ENCODE results near the gene EYS. TPM values are rescaled to one million over a fixed set of nuclear protein-coding genes. Genes with fewer than 3 reads are reported as not detected.

The EYS gene
- total RNA-seq, 1 experiment from 2014 or later: not detected

GRCh38 chr6:64874776-64875175 is 832.2 kb downstream of the EYS start:
- DNase-seq (ENCODE audit: extremely low read depth, low read depth): no peak

GRCh38 chr6:64872633-64873032 is 834.4 kb downstream of the EYS start:
- no peak for DNase-seq (ENCODE audit: extremely low read depth, low read depth)

GRCh38 chr6:64861039-64861651 is 845.9 kb downstream of the EYS start:
- DNase-seq (ENCODE audit: extremely low read depth, low read depth): no peak

GRCh38 chr6:64860203-64860602 is 846.8 kb downstream of the EYS start:
- no peak for DNase-seq (ENCODE audit: extremely low read depth, low read depth)

GRCh38 chr6:64850121-64850520 is 856.9 kb downstream of the EYS start:
- DNase-seq (ENCODE audit: extremely low read depth, low read depth): no peak

GRCh38 chr6:64848467-64848866 is 858.6 kb downstream of the EYS start:
- DNase-seq (ENCODE audit: extremely low read depth, low read depth): no peak

GRCh38 chr6:64847396-64847795 is 859.6 kb downstream of the EYS start:
- DNase-seq (ENCODE audit: extremely low read depth, low read depth): no peak

- DNase-seq (ENCODE audit: extremely low read depth, low read depth): no peak
Observed at GRCh38 chr6:64838726-64839125, 868.3 kb downstream of the EYS start.

- DNase-seq (ENCODE audit: extremely low read depth, low read depth): no peak
Observed at GRCh38 chr6:64831680-64832079, 875.3 kb downstream of the EYS start.

- no peak for DNase-seq (ENCODE audit: extremely low read depth, low read depth)
Observed at GRCh38 chr6:64817525-64817924, 889.5 kb downstream of the EYS start.

GRCh38 chr6:64815718-64816117 is 891.3 kb downstream of the EYS start:
- DNase-seq (ENCODE audit: extremely low read depth, low read depth): no peak

- DNase-seq (ENCODE audit: extremely low read depth, low read depth): no peak
Observed at GRCh38 chr6:64812138-64812537, 894.9 kb downstream of the EYS start.

- no peak for DNase-seq (ENCODE audit: extremely low read depth, low read depth)
Observed at GRCh38 chr6:64811119-64811518, 895.9 kb downstream of the EYS start.

- no peak for DNase-seq (ENCODE audit: extremely low read depth, low read depth)
Observed at GRCh38 chr6:64807785-64808184, 899.2 kb downstream of the EYS start.

GRCh38 chr6:64803470-64804166 is 903.4 kb downstream of the EYS start:
- DNase-seq (ENCODE audit: extremely low read depth, low read depth): no peak

GRCh38 chr6:64792534-64792933 is 914.5 kb downstream of the EYS start:
- DNase-seq (ENCODE audit: extremely low read depth, low read depth): no peak

GRCh38 chr6:64789476-64789875 is 917.5 kb downstream of the EYS start:
- no peak for DNase-seq (ENCODE audit: extremely low read depth, low read depth)

- DNase-seq (ENCODE audit: extremely low read depth, low read depth): no peak
Observed at GRCh38 chr6:64786736-64787135, 920.3 kb downstream of the EYS start.

GRCh38 chr6:64782877-64783276 is 924.1 kb downstream of the EYS start:
- no peak for DNase-seq (ENCODE audit: extremely low read depth, low read depth)

GRCh38 chr6:64777941-64778785 is 928.9 kb downstream of the EYS start:
- no peak for DNase-seq (ENCODE audit: extremely low read depth, low read depth)

- DNase-seq (ENCODE audit: extremely low read depth, low read depth): no peak
Observed at GRCh38 chr6:64776359-64776758, 930.7 kb downstream of the EYS start.

- DNase-seq (ENCODE audit: extremely low read depth, low read depth): peak; percentile 0
Observed at GRCh38 chr6:64774881-64775280, 932.1 kb downstream of the EYS start.
